Activated T-helper 1 cell treated with anti-CD3 and anti-CD28 coated beads, Interleukin-2, amount 50 U/mL, for 16 hours (primary cell): ENCODE data around the gene S100A2.
A peak's percentile ranks its signal among the peaks of the same experiment; 100 is the strongest.
"Not testable (repeated sequence)": the region's sequence is repeated elsewhere in the genome, so short reads cannot be mapped to it uniquely, and the experiment has no call there.

Source experiments
- DNase-seq, 2 donors: peaks; one replicate each; pipeline ENCODE4 v3.0.0-alpha.2; 2020; ENCODE audit warnings: low read depth in 1 of 2, low spot score in 1 of 2

The S100A2 gene

DNA sequence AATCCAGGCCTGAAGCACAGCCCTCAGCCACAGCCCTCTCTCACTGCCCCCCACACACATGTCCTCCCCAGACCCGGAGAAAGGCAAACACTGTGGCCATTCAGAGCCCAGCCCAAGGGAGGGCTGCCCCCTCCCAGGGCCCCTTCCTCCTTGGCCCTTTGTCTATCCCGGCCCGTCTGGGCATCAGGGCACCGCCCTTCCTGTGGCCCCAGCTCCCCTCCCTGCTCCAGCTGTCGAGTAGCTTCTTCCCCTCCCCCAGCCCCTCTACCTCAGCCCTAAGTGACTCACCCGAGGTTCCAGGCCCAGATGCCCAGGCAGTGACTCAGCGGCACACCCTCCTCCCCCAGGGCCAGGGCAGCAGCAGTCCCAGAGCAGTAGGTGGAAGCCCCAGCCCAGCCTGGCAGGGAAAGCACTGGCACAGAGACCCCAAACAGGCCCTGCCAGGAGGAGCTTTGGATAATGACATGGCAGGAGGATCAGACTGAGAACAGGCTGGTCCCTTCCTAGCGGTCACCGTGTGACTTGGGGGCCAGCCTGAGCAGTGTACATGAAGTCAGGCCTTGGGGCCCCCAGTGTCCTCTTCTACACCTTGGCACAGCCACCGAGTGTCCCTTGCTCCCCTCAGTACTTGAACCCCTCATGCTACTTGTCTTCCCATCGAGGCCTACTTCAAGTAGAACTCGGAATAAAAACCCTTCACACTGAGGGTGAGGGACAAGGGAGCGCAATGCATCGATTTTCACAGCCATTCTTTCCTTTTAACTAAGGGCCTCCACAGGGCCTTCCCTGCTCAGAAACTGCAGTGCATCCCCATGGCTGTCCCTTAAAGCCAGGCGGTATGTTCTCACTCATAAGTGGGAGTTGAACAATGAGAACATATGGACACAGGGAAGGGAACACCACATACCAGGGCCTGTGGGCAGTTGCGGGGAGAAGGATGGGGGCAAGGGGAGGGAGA is 1.0 kb upstream of the S100A2 start:
- peak; percentile 75 to 76 for DNase-seq

DNA sequence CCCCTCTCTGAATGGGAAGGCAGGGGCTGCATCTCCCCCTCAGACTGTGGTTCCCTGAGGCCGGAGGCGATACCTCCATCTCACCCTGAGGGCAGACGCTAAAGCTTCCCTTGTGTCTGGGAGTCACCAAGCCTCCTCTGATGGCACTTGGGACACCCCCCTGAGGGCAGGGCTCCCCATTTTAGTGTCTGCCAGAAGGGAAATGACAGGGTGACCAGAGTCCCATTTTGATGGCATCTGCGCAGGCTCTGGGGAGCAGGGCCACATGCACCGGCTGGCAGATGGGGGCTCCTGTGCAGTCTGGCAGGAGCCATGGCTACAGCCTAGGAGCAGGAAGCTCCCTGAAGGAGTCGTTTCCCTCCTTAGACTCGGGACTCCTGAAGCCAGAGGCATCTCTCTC is 1.7 kb downstream of the S100A2 start:
- DNase-seq: no peak

DNA sequence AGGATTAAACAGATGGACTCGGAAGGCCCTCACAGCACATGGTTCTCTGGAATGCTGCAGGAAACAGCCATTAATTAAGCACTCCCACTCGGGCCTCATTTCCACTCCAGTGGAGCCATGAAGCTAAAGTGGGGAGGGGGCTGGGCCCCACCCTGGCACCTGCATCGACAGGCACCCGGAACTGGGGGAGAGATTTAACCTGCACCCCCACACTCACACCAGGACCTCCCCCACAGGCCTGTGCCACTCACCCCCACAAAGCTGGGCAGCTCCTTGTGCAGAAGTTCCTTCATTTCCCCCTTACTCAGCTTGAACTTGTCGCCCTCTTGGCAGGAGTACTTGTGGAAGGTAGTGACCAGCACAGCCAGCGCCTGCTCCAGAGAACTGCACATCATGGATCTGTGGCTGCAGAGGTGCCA is 2.2 kb downstream of the S100A2 start:
- no peak for DNase-seq

DNA sequence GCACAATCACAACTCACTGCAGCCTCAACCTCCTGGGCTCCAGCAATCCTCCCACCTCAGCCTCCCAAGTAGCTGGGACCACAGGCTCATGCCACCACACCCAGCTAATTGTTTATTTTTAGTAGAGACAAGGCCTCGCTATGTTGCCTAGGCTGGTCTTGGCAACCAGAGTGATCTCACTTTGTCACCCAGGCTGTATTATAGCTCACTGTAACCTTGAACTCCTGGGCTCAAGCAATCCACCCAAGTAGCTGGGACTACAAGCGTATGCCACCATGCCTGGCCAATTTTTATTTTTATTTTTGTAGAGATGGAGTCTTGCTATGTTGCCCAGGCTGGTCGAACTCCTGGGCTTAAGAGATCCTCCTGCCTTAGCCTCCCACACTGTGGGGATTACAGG is 3.6 kb downstream of the S100A2 start:
- not testable (repeated sequence) for DNase-seq

DNA sequence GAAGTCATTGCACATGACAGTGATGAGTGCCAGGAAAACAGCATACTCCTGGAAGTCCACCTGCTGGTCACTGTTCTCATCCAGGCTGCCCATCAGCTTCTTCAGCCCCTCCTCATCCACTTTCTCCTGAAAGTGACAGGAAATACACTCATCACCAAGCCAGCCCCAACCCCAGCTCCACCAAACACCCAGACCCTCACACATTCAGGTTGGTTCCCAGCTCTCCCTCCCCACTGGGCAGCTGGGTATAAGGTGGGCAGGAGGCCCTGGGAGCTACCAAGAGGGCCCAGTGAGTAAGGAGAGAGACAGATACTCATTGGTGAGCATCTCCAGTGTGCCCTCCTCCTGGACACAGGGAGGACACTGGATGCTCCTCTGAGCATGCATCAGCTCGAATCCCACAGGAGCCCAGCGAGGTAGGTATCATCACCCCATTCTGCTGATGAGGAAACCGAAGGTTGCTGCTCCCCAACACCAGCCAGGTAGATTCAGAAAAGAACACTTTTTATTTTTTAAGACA is 4.1 kb downstream of the S100A2 start:
- no peak for DNase-seq

DNA sequence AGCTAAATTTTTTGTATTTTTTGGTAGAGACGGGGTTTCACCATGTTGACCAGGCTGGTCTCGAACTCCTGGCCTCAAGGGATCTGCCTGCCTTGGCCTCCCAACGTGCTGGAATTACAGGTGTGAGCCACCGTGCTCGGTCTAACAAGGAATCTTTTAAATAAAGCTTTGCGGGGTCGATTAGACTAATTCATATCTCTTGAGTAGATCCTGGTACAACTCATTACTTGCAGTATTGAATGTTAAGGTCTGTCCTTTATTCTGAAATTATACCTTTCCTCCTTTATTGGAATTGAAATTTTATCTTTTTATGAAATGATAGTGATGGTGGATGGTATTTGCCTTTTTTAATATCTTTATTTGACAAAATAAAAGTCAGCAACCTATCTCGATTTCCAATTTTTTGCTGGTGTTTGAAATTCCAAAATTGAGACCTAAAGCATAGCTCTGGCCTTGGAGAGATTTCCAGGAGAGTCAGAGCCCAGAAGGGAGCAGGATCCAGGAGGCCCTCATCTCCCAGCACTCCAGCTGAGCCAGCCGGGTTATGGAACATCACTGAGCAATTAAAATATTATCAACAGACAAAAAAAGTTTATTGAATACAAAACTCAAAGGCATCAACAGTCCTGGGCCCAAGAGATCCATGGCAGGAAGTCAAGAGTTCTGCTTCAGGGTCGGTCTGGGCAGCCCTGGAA is 4.7 kb downstream of the S100A2 start:
- DNase-seq: no peak

DNA sequence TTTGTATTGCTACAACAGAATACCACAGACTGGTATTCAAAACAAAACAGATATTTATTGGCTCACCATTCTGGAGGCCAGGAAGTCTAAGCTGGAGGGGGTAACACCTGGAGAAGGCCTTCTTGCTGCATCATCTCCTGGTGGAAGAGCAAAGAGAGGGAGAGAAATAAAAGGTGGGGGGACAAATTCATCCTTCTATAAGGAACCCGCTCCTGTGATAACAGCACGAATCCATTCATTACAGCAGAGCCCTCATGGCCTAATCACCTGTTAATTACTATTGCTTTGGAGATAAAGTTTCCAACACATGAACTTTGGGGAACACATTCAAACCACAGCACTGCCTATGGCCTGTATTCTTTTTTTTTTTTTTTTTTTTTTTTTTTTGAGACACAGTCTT is 5.4 kb downstream of the S100A2 start:
- DNase-seq: no peak

DNA sequence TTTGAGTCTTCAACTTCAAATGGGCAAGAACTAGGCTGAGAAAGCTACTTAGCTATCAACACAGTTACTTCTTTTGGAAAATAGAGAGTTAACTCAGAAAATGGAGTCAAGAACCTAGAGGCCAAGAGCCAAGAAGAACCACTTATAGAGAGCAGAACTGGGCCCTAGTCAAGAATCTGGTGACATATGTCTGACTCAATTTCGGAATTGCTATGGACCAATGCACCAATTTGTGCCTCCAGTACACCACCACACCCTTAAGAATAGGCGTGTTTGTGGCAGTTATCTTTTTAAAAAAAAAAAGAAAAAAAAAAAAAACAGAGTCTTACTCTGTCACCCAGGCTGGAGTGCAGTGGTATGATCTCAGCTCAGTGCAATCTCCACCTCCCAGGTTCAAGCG is 7.8 kb downstream of the S100A2 start:
- DNase-seq: no peak

DNA sequence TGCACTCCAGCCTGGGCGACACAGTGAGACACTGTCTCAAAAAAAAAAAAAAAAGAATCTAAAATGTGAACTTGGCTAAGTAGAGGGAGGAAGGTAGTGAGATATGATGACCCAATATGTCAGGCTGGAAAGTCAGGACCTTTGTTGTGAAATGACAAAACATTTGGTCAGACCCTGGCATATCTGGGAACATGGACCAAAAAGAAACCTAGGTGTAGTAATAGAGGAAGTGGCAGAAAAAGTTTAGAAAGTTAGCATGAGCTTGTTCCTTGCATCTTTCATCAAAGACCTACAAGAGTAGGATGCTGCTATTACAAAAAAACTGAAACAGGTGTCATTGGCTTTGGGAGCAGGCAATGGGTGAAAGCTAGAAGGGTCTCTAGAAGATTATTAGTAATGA is 9.3 kb downstream of the S100A2 start:
- no peak for DNase-seq

DNA sequence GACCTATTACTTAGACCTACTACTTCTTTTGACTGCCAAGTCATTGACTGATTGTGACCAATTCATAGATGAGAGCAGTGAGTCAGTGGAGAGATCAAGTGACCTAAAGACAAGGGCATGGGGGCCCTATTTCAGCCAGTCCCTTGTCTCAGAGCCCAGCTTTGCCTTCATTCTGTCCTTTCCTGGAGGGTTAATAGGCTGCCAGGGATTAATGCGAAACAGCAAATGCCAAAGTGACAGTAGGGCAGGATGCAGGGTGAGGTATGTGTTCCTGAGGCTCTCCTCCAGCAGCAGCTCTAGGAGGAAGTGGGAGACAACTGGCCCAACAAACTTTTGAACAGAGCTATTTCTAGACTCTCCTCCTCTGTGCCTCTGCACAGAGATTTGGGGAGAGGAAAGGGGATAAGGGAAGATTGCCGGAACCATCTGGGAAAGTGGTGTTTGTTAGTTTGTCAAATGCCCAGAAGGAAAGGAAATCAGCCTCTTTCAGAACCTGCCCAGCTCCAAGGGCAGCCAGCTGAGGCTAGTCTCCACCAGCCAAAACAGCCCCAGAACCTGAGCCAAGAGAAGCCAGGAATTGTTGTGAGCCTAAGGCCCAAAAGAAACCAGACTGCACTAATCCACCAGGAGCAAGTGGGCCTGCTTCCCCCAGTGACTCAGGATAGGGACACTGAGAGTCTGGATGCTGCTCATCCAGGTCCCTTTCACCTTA is 11.7 kb downstream of the S100A2 start:
- DNase-seq: no peak

DNA sequence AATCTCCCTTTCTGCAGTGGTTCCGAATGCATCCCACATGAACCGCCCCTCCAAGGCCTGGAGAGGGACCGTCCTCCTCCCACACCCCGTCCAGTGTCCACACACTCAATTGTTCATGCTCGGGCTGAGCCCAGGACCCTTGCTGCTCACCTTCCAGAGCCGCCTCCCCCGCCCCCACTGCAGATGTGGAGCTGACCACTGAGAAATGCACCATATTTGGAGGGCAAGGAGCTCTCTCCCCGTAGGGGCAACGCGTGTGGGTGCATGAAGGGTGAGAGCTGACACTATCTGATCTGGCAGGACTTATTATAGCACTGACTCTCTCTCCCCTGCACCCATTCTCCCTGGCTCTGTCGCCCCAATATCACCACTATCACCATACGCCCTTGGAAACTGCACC is 12.5 kb downstream of the S100A2 start:
- DNase-seq: no peak

DNA sequence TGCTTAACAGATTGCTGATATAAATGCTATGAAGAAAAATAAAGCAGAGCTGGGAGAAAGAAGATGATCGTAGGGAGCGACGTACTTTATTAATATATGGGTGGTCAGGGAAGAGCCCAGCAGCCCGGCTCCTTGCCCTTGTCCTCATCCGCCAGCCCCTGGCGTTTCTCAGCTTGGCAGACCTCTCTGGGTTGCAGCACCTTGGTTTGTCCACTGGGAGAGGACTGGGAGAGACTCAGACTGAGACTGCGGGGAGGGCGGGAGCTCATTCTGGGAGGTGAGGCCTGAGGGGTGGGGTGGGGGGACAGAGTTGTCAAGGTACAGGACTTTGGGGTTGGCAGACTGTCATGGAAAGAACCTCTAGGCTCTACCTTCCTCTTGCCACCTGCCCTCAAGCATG is 13.3 kb downstream of the S100A2 start:
- DNase-seq: no peak

DNA sequence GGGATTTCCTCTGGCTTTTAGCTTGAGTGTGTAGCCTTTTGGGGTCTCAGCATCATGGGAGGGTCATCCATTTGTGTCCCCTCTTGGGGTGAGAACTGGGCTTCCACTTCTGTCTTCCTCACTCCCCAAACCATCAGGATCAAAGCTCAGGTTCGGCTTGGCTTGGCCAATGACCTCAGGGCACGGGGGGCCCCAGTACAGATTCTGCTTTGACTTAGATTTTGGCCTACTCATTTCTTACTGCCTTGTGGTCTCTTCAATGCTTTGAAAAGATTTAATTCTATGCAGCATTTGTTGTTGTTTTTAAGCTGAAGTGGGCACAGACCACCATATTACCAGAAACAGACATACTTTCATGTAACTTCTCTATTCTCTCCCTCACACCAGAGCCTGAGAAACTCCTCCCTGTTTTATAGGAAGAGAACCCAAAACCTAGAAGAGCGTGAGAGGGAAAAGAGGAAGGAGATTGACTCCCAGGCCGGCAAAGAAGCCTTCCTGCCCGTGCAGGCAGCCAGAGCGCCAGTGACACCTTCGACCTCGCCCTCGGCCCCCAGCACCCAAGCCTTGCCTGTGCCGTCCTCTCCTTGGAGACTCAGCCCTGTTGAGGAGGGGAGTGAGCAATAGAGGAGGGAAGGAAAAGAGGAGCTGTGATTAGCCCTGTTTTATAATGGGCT is 14.7 kb downstream of the S100A2 start:
- no peak for DNase-seq

DNA sequence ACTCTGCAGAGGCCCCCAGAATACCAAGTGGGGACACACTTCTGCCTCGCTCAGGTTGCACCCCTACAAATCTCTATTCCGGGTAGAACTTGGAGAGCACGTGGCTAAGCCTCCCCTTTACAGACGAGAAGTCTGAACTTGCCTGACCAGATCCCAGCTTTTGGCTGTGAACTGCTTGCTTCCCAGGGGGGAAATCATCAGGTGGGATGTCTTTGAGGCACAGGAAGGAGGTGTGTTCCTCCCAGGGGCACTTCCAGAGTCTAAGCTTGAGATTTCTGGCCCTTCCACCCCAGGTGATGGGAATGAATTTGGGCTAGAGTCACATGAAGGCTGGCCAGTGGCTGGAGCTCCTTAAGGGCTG is 15.3 kb downstream of the S100A2 start:
- no peak for DNase-seq

DNA sequence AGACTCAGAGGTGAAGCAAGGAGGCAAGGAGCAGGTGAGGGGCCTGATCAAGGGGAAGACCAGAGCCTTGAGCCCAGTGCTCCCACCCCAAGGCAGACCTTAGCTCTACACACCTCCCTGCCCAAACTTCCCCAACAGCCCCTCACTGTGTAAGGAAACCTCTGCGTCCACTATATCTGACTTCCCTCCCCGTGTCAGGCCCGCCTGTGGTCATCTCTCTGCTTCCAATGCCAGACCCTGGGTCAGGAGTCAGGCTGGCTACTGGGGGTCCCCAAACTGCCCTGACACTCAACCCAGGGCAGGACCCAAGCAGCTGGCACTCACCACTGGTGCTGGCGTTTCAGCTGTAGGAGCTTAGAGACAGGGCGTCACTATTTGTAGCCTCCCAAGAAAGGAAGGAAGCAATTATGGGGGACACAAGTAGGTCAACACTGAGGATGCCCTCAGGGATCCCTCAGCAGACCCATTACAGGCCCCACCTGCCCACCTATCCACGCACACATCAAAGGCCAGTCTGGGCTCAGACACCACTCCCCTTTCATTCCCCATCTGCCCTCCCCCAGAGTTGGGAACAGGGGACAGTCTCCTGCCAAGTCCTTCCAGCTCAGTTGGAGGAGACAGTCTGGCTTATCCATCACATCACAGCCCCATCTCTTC is 15.8 kb downstream of the S100A2 start:
- no peak for DNase-seq

DNA sequence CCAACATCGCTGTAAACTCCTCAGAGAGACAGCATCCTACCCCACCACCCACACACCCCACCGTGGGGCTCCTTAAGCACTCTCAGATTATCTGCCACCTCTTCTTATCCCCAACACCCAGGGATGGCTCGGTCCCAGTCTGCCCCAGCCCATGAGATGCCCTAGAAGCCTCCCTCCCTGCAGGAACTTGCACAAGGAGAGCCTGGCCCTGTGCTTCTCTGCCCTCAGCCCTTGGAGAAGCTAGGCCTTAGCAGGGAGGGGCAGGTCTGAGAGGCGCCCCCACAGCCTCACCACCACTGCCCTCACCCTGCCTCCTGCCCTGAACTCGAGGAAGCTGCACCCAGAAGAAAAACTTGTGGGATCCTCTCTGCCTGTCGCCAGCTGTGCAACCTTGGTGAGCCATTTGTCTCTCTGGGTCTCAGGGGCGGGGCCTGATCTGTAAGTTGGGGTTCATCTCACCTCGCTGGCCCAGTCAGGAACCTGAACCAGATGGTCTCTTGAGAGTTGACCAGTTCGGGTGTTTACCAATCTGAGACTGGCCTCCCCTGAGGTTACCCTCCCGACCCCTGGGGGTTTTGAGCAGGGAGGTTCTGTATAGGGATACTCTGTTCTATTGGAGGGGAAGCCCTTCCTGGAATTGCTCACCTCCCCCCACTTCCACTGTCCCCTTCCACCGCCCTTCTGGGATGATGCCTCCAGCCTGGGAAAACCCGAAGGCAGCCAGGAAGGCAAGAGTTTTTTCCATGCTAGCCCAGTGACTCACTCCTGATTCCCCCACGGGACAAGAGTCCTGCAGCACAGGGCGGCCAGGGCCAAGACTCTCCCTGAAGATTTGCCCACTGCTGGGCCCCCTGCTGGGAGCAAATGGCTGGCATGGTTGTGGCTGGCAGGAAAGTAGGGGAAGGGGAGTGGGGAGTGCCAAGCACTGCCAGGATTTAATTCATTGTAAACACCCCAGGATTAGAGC is 16.6 kb downstream of the S100A2 start, which contains the start of gene S100A3:
TSS of gene S100A3 (minus strand) at position 537 of the 967 bp plus-strand sequence. CDS start 773 bp downstream, outside the sequence.
- no peak for DNase-seq

DNA sequence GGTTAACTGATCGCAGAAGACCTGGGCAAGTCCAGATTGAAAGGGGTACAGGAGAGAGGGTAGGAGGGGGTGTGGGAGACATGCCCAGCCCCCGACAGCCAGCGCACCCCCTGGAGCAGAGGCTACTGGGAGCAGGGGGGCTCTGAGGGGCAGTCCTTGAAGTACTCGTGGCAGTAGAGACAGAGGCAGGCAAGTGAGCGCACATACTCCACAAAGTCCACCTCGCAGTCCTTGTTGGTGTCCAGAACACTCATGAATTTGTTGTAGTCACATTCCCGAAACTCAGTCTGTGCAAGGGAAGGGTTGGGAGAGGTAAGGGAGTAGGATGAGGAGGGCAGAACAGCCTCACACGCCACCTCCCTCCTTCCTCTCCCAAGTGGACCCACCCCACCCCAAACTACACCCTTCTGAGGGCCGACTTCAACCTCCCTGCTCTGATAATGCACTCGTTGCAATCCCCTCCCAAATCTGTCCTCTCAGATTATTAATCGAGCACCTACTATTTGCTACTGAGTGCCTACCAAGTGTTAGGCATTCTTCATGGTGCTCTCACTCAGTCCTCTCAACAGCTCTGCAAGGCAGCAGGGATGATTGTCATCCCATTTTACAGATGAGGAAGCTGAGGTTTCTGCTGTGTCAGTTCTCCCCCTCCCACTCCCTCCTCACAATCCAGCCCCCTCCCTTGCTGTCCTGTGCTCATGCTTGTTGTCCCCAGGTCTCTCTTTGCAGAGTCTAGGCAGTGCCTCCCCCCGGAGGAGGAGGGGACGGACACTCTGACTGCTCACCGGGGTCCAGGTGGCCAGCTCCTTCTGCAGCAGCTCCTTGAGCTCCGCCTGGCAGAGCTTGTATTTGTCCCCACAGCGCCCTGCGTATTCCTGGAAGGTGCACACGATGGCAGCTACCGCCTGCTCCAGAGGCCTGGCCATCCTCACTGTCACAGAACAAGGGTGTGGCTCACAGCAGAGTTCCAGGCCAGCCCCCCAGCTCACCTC is 17.8 kb downstream of the S100A2 start:
- DNase-seq: no peak
